ENCODE results near the gene FOXO4. TPM values are rescaled to one million over a fixed set of nuclear protein-coding genes. Genes with fewer than 3 reads are reported as not detected.

Gene FOXO4
- total RNA-seq, 3 donors from 2014 or later (not counting 1 experiment from before 2014, with no cell fraction given), result 47.3 to 57.2 (median 51.2) TPM

DNA sequence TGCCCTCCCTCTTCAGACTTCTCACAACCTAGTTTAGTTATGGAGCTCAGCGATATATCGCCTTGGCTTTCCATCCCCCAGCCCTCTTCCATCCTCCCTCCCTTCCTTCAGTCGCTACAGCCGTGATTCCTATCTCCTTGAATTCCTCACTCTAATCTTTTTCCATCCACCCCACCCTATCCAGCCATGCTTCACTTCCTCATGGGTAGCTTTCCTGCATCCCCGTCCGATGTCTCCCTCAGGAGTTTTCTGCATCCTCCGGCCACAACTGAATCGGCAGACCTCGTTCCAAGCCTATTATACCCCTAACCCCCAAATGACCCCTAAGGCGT lies 28.0 kb upstream of the FOXO4 start:
- DNase-seq (no peak), ATAC-seq (no peak)
- no peaks in the 10 kb centered on the region for H3K36me3 Mint-ChIP-seq
- H3K9me3 Mint-ChIP-seq, result no peaks in the 10 kb centered on the region
- H3K4me3 Mint-ChIP-seq, result peak overlapping the region; percentile 96
- Histone ChIP-seq H3K4me1 (ENCODE audit: control insufficient read depth, insufficient read depth, low read length) (peaks cover 9% of the 10 kb centered on the region), H3K4me3 (ENCODE audit: low read length) (peak overlapping the region; percentile 85), H3K9me3 (ENCODE audit: control insufficient read depth, insufficient read depth, low read length) (no peaks in the 10 kb centered on the region), H3K27me3 (ENCODE audit: control insufficient read depth, insufficient read depth, low read length) (no peaks in the 10 kb centered on the region), H3K36me3 (ENCODE audit: control insufficient read depth, insufficient read depth, low read length) (no peaks in the 10 kb centered on the region), H3K27ac (ENCODE audit: low read length) (peak overlapping the region; percentile 95)
- peaks cover 11 to 21% of the 10 kb centered on the region in 2 donors for H3K4me1 Mint-ChIP-seq
- intact Hi-C loops (cut with micrococcal nuclease), result loop anchor here (1.0 to 5.0 kb wide), 2 partner anchors 29 to 45 kb away; partner anchors contain the start of gene IL2RG
- no peaks in the 10 kb centered on the region for H3K27me3 Mint-ChIP-seq (ENCODE audit: low read depth in 2 of 2)
- TF ChIP-seq CTCF (IDR thresholded peaks at IDR 0.05), result no peak
- 0% methylated on average over 10 of the region's 10 CpGs for WGBS (ENCODE audit: insufficient coverage)
- H3K27ac Mint-ChIP-seq, result peak overlapping the region; percentile 88 to 97

GRCh38 chrX:71068044-71068918 lies 27.4 kb upstream of the FOXO4 start, which contains the start of gene SNX12:
Gene SNX12, minus strand, starts transcription at chrX:71068334. Its CDS starts 28 bp downstream, at chrX:71068306.
- H3K4me3 ChIP-seq (ENCODE audit: low read length), result peak within 1 kb of the TSS; percentile 85
- under 1% methylated on average over 67 of the region's 73 CpGs for WGBS (ENCODE audit: insufficient coverage)
- peak within 1 kb of the TSS; percentile 96 for H3K4me3 Mint-ChIP-seq

GRCh38 chrX:71070531-71070930 lies 25.1 kb upstream of the FOXO4 start:
- Histone ChIP-seq H3K27me3 (ENCODE audit: control insufficient read depth, insufficient read depth, low read length) (no peaks in the 10 kb centered on the region), H3K9me3 (ENCODE audit: control insufficient read depth, insufficient read depth, low read length) (no peaks in the 10 kb centered on the region), H3K27ac (ENCODE audit: low read length) (no peak overlapping the region), H3K4me1 (ENCODE audit: control insufficient read depth, insufficient read depth, low read length) (peaks cover 9% of the 10 kb centered on the region), H3K4me3 (ENCODE audit: low read length) (no peak overlapping the region), H3K36me3 (ENCODE audit: control insufficient read depth, insufficient read depth, low read length) (no peaks in the 10 kb centered on the region)
- Mint-ChIP-seq H3K27me3 (ENCODE audit: low read depth in 2 of 2) (peaks cover 3 to 7% of the 10 kb centered on the region in 2 donors), H3K4me1 (peaks cover 11 to 13% of the 10 kb centered on the region in 2 donors), H3K4me3 (no peak overlapping the region), H3K9me3 (no peaks in the 10 kb centered on the region), H3K36me3 (no peaks in the 10 kb centered on the region), H3K27ac (no peak overlapping the region)
- 98% methylated on average over 4 of the region's 5 CpGs for WGBS (ENCODE audit: insufficient coverage)
- no peak for TF ChIP-seq CTCF (IDR thresholded peaks at IDR 0.05)
- intact Hi-C loops (cut with micrococcal nuclease), result no loop called here
- ATAC-seq (no peak), DNase-seq (no peak)

More at GRCh38 chrX:71068044-71068918, 27.4 kb upstream of the FOXO4 start, which contains the start of gene SNX12:
- Histone ChIP-seq H3K36me3 (ENCODE audit: control insufficient read depth, insufficient read depth, low read length) (no peaks in the 10 kb centered on the region), H3K4me1 (ENCODE audit: control insufficient read depth, insufficient read depth, low read length) (peaks cover 9% of the 10 kb centered on the region), H3K27ac (ENCODE audit: low read length) (peak within 1 kb of the TSS; percentile 95), H3K9me3 (ENCODE audit: control insufficient read depth, insufficient read depth, low read length) (no peaks in the 10 kb centered on the region), H3K27me3 (ENCODE audit: control insufficient read depth, insufficient read depth, low read length) (no peaks in the 10 kb centered on the region)
- DNase-seq (peak; percentile 81 to 93), ATAC-seq (peak; percentile 92 to 99 (median 93))
- no peak for TF ChIP-seq CTCF (IDR thresholded peaks at IDR 0.05)
- Mint-ChIP-seq H3K27ac (peak within 1 kb of the TSS; percentile 88 to 97), H3K4me1 (peaks cover 11 to 21% of the 10 kb centered on the region in 2 donors), H3K9me3 (no peaks in the 10 kb centered on the region), H3K36me3 (no peaks in the 10 kb centered on the region), H3K27me3 (ENCODE audit: low read depth in 2 of 2) (no peaks in the 10 kb centered on the region)
- intact Hi-C loops (cut with micrococcal nuclease), result loop anchor here (1.0 to 5.0 kb wide), 2 partner anchors 28 to 44 kb away; partner anchors contain the start of gene IL2RG

All from natural killer cell (primary cell).